Neutrophil (primary cell): ENCODE data around the gene SOCS3.

Experiments used
- H3K27ac ChIP-seq: fragments of 200-600 bp; sonication (generic); 2 replicates; pipeline ENCODE4 v1.5.1; 2016; ENCODE audit warnings: mild to moderate bottlenecking, moderate library complexity
- H3K27me3 ChIP-seq: fragments of 200-600 bp; sonication (generic); 2 replicates; pipeline ENCODE4 v1.6.0; 2016; ENCODE audit warnings: mild to moderate bottlenecking
- H3K36me3 ChIP-seq: fragments of 200-600 bp; sonication (generic); 2 replicates; pipeline ENCODE4 v1.5.1; 2017
- H3K4me1 ChIP-seq, 2 experiments: fragments of 200-600 bp in 1 of 2; sonication (generic) in 1 of 2; 1 replicate in 1 of 2; 2 replicates in 1 of 2; pipeline versions ENCODE4 v1.5.1 to v1.6.1; 2013 to 2016; ENCODE audit warnings: low read depth in 1 of 2, low read length in 1 of 2, mild to moderate bottlenecking in 1 of 2, moderate library complexity in 1 of 2; ENCODE audit not compliant: control insufficient read depth in 1 of 2, insufficient read depth in 1 of 2
- H3K4me3 ChIP-seq, 2 experiments: fragments of 200-600 bp in 1 of 2; sonication (generic) in 1 of 2; 1 replicate in 1 of 2; 2 replicates in 1 of 2; pipeline ENCODE4 v1.5.1; 2013 to 2016; ENCODE audit warnings: low read depth in 1 of 2, low read length in 1 of 2, mild to moderate bottlenecking in 1 of 2, moderate library complexity in 1 of 2
- H3K9me3 ChIP-seq: fragments of 200-600 bp; sonication (generic); 2 replicates; pipeline ENCODE4 v1.5.1; 2016
- TF ChIP-seq, protein P1 (sequence below): fragments of 200-600 bp; sonication (generic); IDR thresholded peaks from 2 replicates; pipeline ENCODE4 v1.5.1; 2016; ENCODE audit warnings: antibody characterized with exemption

Gene SOCS3

GRCh38 chr17:78390241-78391050, 30.6 kb upstream of the SOCS3 start:
- peak overlapping the region; percentile 97 for H3K27ac ChIP-seq
- peaks cover 52 to 58% of the 10 kb centered on the region in 2 experiments for H3K4me1 ChIP-seq
- no peaks in the 10 kb centered on the region for H3K27me3 ChIP-seq
- TF ChIP-seq, protein P1, sequence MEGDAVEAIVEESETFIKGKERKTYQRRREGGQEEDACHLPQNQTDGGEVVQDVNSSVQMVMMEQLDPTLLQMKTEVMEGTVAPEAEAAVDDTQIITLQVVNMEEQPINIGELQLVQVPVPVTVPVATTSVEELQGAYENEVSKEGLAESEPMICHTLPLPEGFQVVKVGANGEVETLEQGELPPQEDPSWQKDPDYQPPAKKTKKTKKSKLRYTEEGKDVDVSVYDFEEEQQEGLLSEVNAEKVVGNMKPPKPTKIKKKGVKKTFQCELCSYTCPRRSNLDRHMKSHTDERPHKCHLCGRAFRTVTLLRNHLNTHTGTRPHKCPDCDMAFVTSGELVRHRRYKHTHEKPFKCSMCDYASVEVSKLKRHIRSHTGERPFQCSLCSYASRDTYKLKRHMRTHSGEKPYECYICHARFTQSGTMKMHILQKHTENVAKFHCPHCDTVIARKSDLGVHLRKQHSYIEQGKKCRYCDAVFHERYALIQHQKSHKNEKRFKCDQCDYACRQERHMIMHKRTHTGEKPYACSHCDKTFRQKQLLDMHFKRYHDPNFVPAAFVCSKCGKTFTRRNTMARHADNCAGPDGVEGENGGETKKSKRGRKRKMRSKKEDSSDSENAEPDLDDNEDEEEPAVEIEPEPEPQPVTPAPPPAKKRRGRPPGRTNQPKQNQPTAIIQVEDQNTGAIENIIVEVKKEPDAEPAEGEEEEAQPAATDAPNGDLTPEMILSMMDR, result no peak
- H3K9me3 ChIP-seq, result no peaks in the 10 kb centered on the region
- peaks cover 38% of the 10 kb centered on the region for H3K36me3 ChIP-seq
- H3K4me3 ChIP-seq, result peak overlapping the region in 1 of 2 experiments; percentile 59

GRCh38 chr17:78387977-78388941, 28.4 kb upstream of the SOCS3 start:
- Histone ChIP-seq H3K27me3 (no peaks in the 10 kb centered on the region), H3K27ac (peak overlapping the region; percentile 97), H3K36me3 (peaks cover 18% of the 10 kb centered on the region), H3K4me3 (peak overlapping the region; percentile 51 to 59), H3K9me3 (no peaks in the 10 kb centered on the region), H3K4me1 (peaks cover 74 to 80% of the 10 kb centered on the region in 2 experiments)
- TF ChIP-seq, protein P1, result no peak

DNA sequence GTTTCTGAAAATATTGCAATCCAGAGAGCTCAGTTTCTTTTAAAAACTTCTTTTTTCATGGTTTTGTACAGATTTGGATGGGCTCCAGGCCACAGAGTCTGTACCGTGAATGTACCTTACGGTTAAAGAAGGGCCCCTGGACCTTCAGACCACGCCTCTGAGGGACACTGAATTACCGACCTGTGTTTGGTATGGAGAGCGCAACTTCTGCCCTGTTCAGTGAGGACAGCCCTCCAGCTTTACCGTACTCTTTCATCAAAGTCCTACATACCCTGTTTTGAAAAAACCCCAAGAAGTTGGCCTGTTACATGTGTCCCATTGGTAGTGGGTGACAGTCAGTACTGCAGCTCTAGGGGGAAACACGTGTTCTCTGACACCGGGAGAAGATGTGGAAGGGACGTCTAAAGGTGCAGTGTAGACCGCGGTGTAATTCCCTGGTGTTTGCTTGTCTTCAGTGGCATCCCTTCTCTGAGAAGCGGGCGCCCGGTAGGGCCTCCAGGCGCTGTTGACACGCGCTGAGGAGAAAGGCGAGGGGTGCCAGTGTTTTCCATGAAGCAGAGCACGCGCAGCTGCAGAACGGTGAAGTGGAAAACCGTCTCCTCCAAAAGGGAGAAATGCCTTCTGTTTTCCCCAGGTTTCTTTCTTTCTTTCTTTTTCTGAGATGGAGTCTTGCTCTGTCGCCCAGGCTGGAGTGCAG, 24.8 kb upstream of the SOCS3 start:
- Histone ChIP-seq H3K36me3 (no peaks in the 10 kb centered on the region), H3K4me1 (peaks cover 100% of the 10 kb centered on the region in 2 experiments), H3K27ac (peak overlapping the region; percentile 97), H3K9me3 (no peaks in the 10 kb centered on the region), H3K27me3 (no peaks in the 10 kb centered on the region), H3K4me3 (peak overlapping the region; percentile 58 to 59)
- TF ChIP-seq, protein P1, result peak; percentile 12

DNA sequence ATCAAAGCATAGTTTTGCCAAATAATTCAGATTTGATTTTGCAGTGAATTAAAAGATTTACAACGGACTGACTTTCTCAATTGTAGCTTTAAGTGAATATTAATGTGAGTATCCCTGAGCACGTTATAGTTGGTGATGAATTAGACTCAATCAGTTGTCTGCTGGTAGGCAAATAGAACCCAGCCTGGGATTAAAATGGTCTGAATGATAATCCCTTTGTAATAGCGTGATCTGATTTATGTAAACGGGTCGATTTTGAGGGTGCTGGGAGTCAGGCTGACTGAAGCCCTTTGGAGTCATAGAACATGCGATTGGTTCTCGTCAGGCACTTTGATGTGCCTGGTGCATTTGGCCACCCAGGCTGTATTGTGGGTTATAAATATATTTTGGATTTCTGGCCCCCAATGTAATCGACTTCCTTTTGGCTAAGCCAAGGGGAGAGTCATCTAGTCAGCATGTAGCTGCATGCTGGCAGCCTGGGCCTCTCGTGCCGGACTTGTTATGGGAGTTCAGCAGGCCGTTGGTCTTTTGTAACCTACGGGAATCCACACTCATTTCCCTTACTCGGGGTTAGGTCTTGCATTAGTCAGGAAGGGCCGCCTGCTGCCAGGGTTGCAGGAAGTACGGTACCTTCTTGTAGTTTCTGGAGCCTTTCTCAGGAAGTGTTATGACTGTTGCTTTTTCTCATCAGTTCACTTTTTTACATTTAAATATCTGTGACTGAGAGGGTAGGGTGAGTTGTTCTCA, 24.0 kb upstream of the SOCS3 start:
- Histone ChIP-seq H3K36me3 (no peaks in the 10 kb centered on the region), H3K4me1 (peaks cover 99 to 100% of the 10 kb centered on the region in 2 experiments), H3K27ac (peak overlapping the region; percentile 97), H3K27me3 (no peaks in the 10 kb centered on the region), H3K9me3 (no peaks in the 10 kb centered on the region), H3K4me3 (peak overlapping the region; percentile 58 to 59)
- TF ChIP-seq, protein P1, result no peak
